Bone marrow (tissue), 2 donors: ENCODE results near the gene GLRX2.
A peak's percentile ranks its signal among the peaks of the same experiment; 100 is the strongest.
"Not testable (repeated sequence)": the region's sequence is repeated elsewhere in the genome, so short reads cannot be mapped to it uniquely, and the experiment has no call there.

Experiments
- DNase-seq, 2 donors: peaks; one replicate each; lab custom pipeline; 2025; lab: John Stamatoyannopoulos, UW

GLRX2 gene

GRCh38 chr1:193104907-193105820 lies at the start of gene GLRX2:
Gene GLRX2, minus strand, starts transcription at chr1:193105414. Its CDS starts 32 bp downstream, at chr1:193105382.
- DNase-seq = peak; percentile 62 to 72

GRCh38 chr1:193144999-193145398 lies 39.8 kb upstream of the GLRX2 start:
- DNase-seq = no peak

DNA sequence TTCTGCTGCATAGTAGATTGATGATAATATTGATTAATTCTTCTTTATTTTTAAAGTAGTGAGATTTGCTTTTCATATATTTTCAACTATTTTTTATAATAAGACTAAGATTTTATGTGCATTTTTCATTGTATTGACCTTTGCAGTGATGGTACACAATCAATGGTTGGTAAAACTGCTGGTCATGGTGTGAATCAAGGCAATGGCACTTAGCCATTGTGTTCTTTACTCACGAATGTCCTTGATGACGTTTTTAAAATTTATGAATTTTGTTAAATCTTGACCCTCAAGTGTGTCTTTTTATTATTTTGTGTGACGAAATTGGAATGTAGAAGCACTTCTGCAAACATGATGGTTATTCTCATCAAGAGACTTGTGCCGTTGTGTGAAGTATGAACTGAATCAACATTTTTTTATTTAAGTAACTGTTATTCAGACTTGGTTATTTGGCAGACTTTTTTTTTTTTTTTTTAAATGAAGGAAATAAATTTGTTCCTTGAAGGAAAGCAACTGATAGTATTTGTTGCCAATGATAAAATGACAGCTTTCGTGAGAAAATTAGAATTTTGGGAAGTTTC lies 39.2 kb upstream of the GLRX2 start:
- DNase-seq = no peak

GRCh38 chr1:193143285-193143684 lies 38.1 kb upstream of the GLRX2 start:
- peak in 1 of 2 donors; percentile 2 for DNase-seq

DNA sequence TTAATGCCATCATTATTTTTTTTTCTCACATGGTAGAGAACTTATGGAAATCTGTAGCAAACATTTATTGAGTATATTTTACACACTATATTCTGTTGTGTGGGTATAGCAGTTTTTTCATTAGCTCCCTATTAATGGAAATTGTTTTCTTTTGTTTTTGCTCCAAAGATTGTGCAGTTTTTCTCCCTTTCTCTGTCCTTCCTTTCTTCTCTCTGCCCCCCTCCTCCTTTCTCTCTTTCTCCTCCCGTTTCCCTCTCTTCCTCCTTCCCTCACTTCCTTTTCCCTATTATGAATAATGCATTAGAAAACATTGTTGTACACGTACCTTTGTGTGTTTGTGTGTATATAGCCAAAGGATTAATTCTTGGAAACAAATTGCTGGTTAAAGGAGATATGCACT lies 37.2 kb upstream of the GLRX2 start:
- DNase-seq = no peak

- no peak for DNase-seq
These were observed 36.6 kb upstream of the GLRX2 start for GRCh38 chr1:193141804-193142203.

DNA sequence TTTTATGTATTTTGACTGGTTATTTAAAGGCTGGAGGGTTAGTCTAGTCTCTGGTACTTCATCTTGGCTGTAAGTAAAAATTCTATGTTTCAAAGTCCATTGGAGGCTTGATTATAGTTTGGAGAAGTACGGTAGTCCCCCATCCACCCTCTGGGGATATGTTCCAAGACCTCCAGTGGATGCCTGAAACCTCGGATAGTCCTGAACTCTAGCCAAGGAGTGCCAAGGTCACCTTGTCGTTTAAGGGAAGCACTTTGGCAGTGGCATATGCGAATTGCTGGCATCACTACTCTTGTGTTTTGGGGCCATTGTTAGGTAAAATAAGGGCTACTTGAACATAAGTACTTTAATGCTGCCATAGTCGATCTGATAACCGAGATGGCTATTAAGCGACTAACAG lies 35.0 kb upstream of the GLRX2 start:
- no peak for DNase-seq

- DNase-seq = no peak
These were observed 26.1 kb upstream of the GLRX2 start for GRCh38 chr1:193131266-193131860.

- no peak for DNase-seq
These were observed 20.2 kb upstream of the GLRX2 start for GRCh38 chr1:193125369-193125768.

DNA sequence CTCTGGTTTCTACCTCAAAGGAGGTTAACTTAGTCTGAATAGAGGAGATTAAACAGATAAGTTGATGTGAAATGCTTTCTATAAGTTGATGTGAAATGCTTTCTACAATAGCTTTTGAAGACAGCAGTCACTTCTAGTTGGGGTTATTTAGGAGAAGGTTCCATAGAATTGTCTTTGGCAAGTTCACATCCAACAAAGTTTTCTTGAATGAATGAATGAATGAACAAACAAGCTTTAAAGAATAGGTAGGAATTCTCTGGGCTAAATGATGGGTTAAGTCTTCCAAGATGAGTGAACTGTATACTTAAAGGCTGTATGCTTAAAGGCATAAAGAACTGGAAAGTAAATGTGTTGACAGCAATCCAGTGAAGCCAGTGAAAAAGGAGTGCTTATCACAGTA lies 18.5 kb upstream of the GLRX2 start:
- no peak for DNase-seq

DNA sequence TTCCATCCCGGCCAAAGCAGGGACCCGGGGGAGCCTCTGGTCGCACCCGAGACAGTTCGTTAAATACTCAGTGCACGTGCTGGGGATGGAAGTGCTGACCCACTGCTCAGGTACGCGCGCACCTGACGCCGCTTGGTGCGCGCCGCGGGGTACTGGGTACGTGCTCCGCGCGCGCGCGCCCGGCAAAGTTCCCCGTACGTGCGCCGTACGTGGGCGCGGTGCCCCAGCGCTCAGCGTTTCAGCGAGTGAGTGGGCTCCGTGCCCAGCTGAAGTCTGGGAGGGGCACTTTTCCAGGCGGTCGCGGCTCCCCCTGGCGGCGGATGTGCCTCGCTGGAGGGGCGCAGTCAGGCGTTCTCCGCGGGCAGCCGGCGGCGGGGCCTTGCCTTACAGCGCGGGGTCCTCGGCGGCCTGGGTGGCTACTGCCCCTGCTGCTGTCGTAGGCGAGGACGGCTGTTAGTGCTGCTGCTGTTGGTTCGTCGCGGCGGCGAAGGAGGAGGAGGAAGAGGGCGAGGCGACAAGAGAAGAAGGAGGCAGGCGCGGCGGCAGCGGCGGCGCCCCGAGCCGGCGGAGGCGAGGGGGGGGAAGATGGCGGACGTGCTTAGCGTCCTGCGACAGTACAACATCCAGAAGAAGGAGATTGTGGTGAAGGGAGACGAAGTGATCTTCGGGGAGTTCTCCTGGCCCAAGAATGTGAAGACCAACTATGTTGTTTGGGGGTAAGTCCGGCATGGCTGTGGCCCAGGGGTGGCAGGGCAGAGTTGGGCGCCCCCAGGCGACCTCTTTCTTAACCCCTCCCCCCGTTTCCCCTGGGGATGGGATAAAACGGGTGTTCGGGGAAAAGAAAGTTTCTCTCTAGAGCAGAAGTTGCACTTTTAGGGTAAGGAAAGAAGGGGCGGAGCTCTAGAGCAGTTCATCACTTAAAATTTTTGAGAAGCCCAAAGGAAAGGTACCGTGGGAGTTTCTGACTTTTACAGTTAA lies 16.7 kb upstream of the GLRX2 start, which contains the start of gene CDC73:
Gene CDC73 (plus strand): TSS at position 416 of the 978 bp plus-strand sequence. CDS start 170 bp downstream, at position 586.
- peak; percentile 91 to 95 for DNase-seq

DNA sequence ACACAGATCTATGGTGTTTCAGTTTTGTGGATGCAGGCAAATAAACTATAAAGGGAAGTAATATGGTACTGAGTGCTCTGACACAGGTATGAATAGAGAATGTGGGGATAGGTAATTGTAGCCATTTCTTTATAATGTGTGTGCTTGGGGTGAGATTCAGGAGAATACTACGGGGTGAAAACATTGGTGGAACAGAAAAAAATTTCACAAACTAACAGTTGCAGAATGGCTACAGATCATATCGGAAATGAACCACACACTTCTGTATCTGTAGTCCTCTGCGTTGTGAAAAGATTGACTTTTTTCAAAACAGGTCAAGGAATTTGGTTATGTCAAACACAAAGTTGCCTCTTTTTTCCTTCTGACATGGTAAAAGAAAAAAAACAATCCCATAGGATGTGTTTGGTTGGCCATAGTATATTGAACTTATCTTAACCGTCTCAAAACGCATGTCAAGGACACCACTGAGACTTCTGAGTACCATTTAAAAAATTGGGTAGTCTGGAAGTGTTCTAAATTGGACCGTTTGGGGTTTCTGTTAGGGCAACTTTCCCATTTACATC lies 15.5 kb upstream of the GLRX2 start:
- DNase-seq = no peak

- DNase-seq = no peak
These were observed 13.9 kb upstream of the GLRX2 start for GRCh38 chr1:193118803-193119730.

DNA sequence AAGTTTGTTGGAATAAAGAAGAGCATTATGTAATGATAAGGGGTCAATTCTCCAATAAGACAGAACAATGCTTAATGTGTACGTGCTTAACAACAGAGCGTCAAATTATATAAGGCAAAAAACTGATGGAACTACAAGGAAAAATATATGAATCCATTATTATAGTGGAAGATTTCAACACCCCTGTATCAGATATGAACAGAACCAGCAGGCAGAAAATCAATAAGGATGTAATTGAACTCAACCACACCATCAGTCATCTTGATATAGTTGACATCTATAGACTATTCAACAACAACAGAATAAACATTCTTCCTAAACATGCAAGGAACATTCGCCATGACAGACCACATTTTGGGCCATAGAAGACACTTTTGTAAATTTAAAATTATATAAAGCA lies 13.0 kb upstream of the GLRX2 start:
- no peak for DNase-seq

GRCh38 chr1:193117167-193117566 lies 12.0 kb upstream of the GLRX2 start:
- DNase-seq = not testable (repeated sequence)

DNA sequence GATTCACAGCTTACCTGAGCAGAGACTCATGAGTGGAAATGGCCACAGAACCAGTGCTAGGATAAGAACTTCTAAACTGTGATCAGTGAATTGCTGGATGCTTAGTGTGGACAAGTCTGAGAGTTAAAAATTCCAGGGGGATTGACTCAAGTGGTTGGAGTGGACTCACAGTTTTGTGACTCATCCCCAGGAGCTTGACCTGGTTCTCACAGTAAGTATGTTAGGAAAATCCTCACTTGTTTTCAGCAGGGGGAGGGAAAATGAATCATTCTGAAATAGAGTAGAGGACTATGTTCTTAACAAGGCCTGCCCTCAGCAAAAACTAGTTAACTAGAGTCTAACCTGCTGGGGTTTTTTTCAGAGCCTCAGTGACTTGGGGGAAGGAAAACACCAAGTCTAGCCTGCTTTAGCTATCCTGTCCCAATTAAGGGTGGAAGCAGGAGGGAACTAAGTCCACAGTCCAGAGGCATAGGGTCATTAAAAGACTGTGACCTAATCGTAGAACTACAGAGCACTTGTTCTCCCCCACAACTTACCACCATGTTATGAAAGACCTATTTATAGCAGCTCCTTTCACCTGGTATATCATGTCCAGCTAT lies 10.5 kb upstream of the GLRX2 start:
- no peak for DNase-seq

DNA sequence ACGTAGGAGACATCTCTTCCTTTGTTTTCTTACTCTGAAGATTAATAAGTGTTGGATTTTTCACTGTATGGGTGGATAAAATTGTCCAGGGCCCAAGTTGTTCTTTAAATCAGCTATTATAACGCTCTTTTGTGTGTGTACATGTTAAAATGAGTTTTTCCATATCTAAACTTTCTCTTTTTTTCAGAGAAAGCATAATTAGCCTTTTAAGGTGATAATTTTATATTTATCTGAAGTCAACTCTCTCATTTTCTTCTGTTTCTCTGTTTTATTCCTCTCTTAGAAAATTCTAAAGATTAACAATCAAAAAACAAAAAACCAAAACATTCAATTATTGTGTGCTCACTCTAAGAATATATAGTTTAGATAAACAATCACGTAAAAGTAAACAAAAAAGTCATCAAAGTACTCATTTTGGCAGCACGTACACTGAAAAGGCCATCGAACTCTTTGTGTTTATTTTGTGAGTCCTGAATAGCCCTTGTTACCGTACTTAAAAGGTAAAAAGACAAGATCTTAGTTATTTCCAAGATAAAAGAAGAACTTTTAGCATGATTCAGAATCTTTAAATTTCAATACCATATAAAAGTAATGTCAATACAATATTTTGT lies 9.4 kb upstream of the GLRX2 start:
- DNase-seq = no peak

DNA sequence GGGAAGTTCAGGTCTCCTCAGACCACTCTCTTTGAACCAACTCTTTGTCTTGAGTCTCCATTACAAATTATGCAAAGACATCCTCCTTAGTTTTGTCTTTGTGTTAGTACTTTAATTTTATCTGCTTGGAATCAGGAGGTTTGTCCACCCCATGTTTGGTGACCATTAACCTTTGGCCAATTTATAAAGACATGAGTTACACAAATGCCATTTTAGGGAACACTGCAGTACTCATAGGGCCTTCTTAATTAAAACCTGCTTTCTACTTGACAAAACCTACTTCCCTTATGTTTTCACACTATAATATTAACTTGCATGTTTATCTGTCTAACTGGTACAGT lies 8.7 kb upstream of the GLRX2 start:
- no peak for DNase-seq

GRCh38 chr1:193113258-193113991 lies 8.2 kb upstream of the GLRX2 start:
- no peak for DNase-seq
